HepG2 (cell line): ENCODE measurements around the gene KDM5D. TPM values are rescaled to one million over a fixed set of nuclear protein-coding genes. Genes with fewer than 3 reads are reported as not detected.

Experiments
- AHR ChIP-seq: IDR thresholded peaks from 2 replicates; pipeline ENCODE4 v1.6.1; 2018; ENCODE audit warnings: missing genetic modification reagents, missing compliant biosample characterization
- ATRX ChIP-seq: sonication (generic); formaldehyde crosslinking; IDR thresholded peaks from 2 replicates; pipeline ENCODE4 v1.4.0; 2020; ENCODE audit warnings: missing genetic modification reagents, borderline replicate concordance
- DNMT3B ChIP-seq: conservative IDR thresholded peaks from 2 replicates; pipeline ENCODE4 v1.6.1; 2016; ENCODE audit warnings: missing biosample characterization, control low read depth
- EHMT2 ChIP-seq: fragments of 200-600 bp; sonication (generic); IDR thresholded peaks from 2 replicates; pipeline ENCODE4 v1.7.0; 2017; ENCODE audit warnings: antibody characterized with exemption, low read depth, low read length, borderline replicate concordance
- FOXK1 ChIP-seq: sonication (generic); formaldehyde crosslinking; IDR thresholded peaks from 2 replicates; pipeline ENCODE4 v1.4.0; 2020; ENCODE audit warnings: low read depth, missing genetic modification reagents, borderline replicate concordance
- HNRNPLL ChIP-seq: fragments of 200-400 bp; formaldehyde crosslinking; IDR thresholded peaks from 2 replicates; pipeline ENCODE4 v1.6.1; 2017; ENCODE audit warnings: mild to moderate bottlenecking, low read depth, low read length; ENCODE audit not compliant: poor library complexity, severe bottlenecking
- ISL2 ChIP-seq: sonication (generic); formaldehyde crosslinking; IDR thresholded peaks from 2 replicates; pipeline ENCODE4 v1.5.0; 2020; ENCODE audit warnings: missing genetic modification reagents
- JUND ChIP-seq: sonication (generic); formaldehyde crosslinking; IDR thresholded peaks from 2 replicates; pipeline ENCODE4 v1.8.0; 2022; ENCODE audit warnings: mild to moderate bottlenecking, missing genetic modification reagents
- KMT2B ChIP-seq: IDR thresholded peaks from 2 replicates; pipeline ENCODE4 v1.6.1; 2016; ENCODE audit warnings: missing genetic modification reagents, missing compliant biosample characterization
- MEF2D ChIP-seq: sonication (generic); formaldehyde crosslinking; IDR thresholded peaks from 2 replicates; pipeline ENCODE4 v1.5.1; 2020; ENCODE audit warnings: mild to moderate bottlenecking, missing genetic modification reagents
- NFE2 ChIP-seq: sonication (generic); formaldehyde crosslinking; IDR thresholded peaks from 2 replicates; pipeline ENCODE4 v1.4.0; 2020; ENCODE audit warnings: missing genetic modification reagents
- POLR2A ChIP-seq, 2 experiments: IDR thresholded peaks; 2 replicates each; pipeline ENCODE4 v1.6.1; 2011; ENCODE audit warnings: low read depth in 2 of 2, low read length in 2 of 2, mild to moderate bottlenecking in 1 of 2, moderate library complexity in 1 of 2; ENCODE audit not compliant: insufficient read depth in 1 of 2
- SKI ChIP-seq: fragments of 450-650 bp; IDR thresholded peaks from one replicate; pipeline ENCODE4 v1.6.1; 2018; ENCODE audit warnings: mild to moderate bottlenecking; ENCODE audit not compliant: partially characterized antibody
- SNAI1 ChIP-seq: sonication (generic); formaldehyde crosslinking; IDR thresholded peaks from 2 replicates; pipeline ENCODE4 v1.5.0; 2020; ENCODE audit warnings: mild to moderate bottlenecking, missing genetic modification reagents, borderline replicate concordance
- TCF7 ChIP-seq: sonication (generic); IDR thresholded peaks from 2 replicates; pipeline ENCODE4 v1.6.1; 2016; ENCODE audit warnings: antibody characterized with exemption, low read depth
- ZNF333 ChIP-seq: sonication (generic); formaldehyde crosslinking; IDR thresholded peaks from 2 replicates; pipeline ENCODE4 v1.4.0; 2020; ENCODE audit warnings: mild to moderate bottlenecking, missing genetic modification reagents, borderline replicate concordance
- ZNF563 ChIP-seq: sonication (generic); formaldehyde crosslinking; IDR thresholded peaks from 2 replicates; pipeline ENCODE4 v1.8.0; 2022; ENCODE audit warnings: mild to moderate bottlenecking, moderate library complexity, missing genetic modification reagents
- ZNF574 ChIP-seq: sonication (generic); formaldehyde crosslinking; IDR thresholded peaks from 2 replicates; pipeline ENCODE4 v1.4.0; 2020; ENCODE audit warnings: missing genetic modification reagents
- ZNF770 ChIP-seq: sonication (generic); formaldehyde crosslinking; IDR thresholded peaks from 2 replicates; pipeline ENCODE4 v1.5.0; 2020; ENCODE audit warnings: mild to moderate bottlenecking, missing genetic modification reagents
- ZXDC ChIP-seq: sonication (generic); formaldehyde crosslinking; IDR thresholded peaks from 2 replicates; pipeline ENCODE4 v1.5.0; 2020; ENCODE audit warnings: mild to moderate bottlenecking, missing genetic modification reagents
- polyA plus RNA-seq, 8 experiments: library from polyadenylated mRNA; depleted of rRNA in 3 of 8; stranded (reverse) in 7 of 8; unstranded in 1 of 8; fragments of >200 nt; fragmentation: Illumina TruSeq in 4 of 8; extraction: Trizol in 4 of 8; gene quantifications; 2 replicates each; pipeline versions ENCODE4 v1.2.1 to v1.2.3, GENCODE V29; 2011 to 2016; ENCODE audit warnings: low read depth in 4 of 8, missing spikeins in 1 of 8, mixed read lengths in 1 of 8; ENCODE audit not compliant: insufficient read depth in 1 of 8
- total RNA-seq, 5 experiments: library from RNA; depleted of rRNA; stranded (reverse); fragments of >200 nt; fragmentation: Illumina TruSeq; extraction: Trizol; gene quantifications; 2 replicates each; pipeline ENCODE4 v1.2.3, GENCODE V29; 2016; ENCODE audit warnings: low read depth in 1 of 5

The KDM5D gene
- total and polyA plus RNA-seq, 2 of the 13 experiments (the other 11 are each of a cell fraction or from before 2014, with no cell fraction given): 16.6 to 32.7 TPM

- TF ChIP-seq ZXDC (CRISPR knock-in tag) (no peak), ZNF574 (CRISPR knock-in tag) (peak; percentile 42; the same call in 1 of the 2 replicates), ZNF563 (no peak), AHR (CRISPR knock-in tag) (no peak), POLR2A (IDR thresholded peaks at IDR 0.05; ENCODE audit: insufficient read depth in 1 of 2, low read depth in 2 of 2, low read length in 2 of 2) (peak; percentile 36 to 62; a peak in 2 of 4 replicates), ISL2 (no peak), TCF7 (no peak), KMT2B (peak; percentile 82), ZNF333 (no peak), EHMT2 (0 out of 2 replicates have a peak, but pooled peaks have one; percentile 28), NFE2 (CRISPR knock-in tag) (no peak), HNRNPLL (peak; percentile 95), JUND (CRISPR knock-in tag) (no peak), MEF2D (CRISPR knock-in tag) (peak; percentile 75), DNMT3B (CRISPR knock-in tag) (no peak), ATRX (CRISPR knock-in tag) (no peak), FOXK1 (CRISPR knock-in tag) (no peak), SNAI1 (CRISPR knock-in tag) (no peak), SKI (no peak), ZNF770 (CRISPR knock-in tag) (no peak)
Measured at GRCh38 chrY:19744381-19745378, at the start of gene KDM5D (continued).
